Mucosa of descending colon (tissue), 3 donors: Measurements from ENCODE around the gene DNAH17. TPM values are rescaled to one million over a fixed set of nuclear protein-coding genes. Genes with fewer than 3 reads are reported as not detected.

Source experiments
- ATAC-seq: fragments of 200-7000 bp; cut with Tn5 transposase; one replicate; pipeline ENCODE4 v1.9.1; 2020; ENCODE audit warnings: mild to moderate bottlenecking, moderate library complexity
- DNase-seq, 3 donors: peaks; one replicate each; pipeline ENCODE4 v3.0.0-alpha.2; 2020
- H3K36me3 ChIP-seq: fragments of 200-600 bp; one replicate; pipeline ENCODE4 v1.8.0; 2021; ENCODE audit warnings: low read depth, mild to moderate bottlenecking
- H3K4me1 ChIP-seq: fragments of 200-600 bp; one replicate; pipeline ENCODE4 v1.8.0; 2021; ENCODE audit warnings: low read depth, mild to moderate bottlenecking
- H3K4me3 ChIP-seq: fragments of 200-600 bp; one replicate; pipeline ENCODE4 v1.8.0; 2021; ENCODE audit warnings: mild to moderate bottlenecking
- H3K9me3 ChIP-seq: fragments of 200-600 bp; one replicate; pipeline ENCODE4 v1.8.0; 2021; ENCODE audit warnings: mild to moderate bottlenecking
- CTCF ChIP-seq: fragments of 200-600 bp; IDR thresholded peaks from one replicate; pipeline ENCODE4 v1.8.0; 2022; ENCODE audit warnings: antibody characterized with exemption, mild to moderate bottlenecking
- intact Hi-C, 2 donors: fragments of 100-400 bp; cut with DNase I in 1 of 2; cut with micrococcal nuclease in 1 of 2; formaldehyde crosslinking; loops; one replicate each; pipeline versions ENCODE4 v1.11.0 to v1.11.1; 2022; cut with DNase I, micrococcal nuclease
- total RNA-seq, 3 donors: library from RNA; stranded (reverse); fragmentation: NEBNext Ultra II Directional in 2 of 3; extraction: Animal tissue kit (Norgen Biotek cat#: 25700) in 2 of 3; gene quantifications; one replicate each; pipeline versions ENCODE4 v1.2.1 to v1.2.4, GENCODE V29; 2021 to 2023
- donor health status: DM: no; HTN: no; CAD: no; lungs with moderate emphysema.
- donor health status: DM: no; HTN: no; CAD: no.
- donor health status: DM: no; HTN: yes; CAD: no.

Gene DNAH17
- total RNA-seq, 3 donors from 2014 or later = 0.06 to 0.17 TPM; not detected in 1

- no peak for DNase-seq
- no peaks in the 10 kb centered on the region for H3K9me3 ChIP-seq
- H3K4me1 ChIP-seq = no peaks in the 10 kb centered on the region
- no peaks in the 10 kb centered on the region for H3K36me3 ChIP-seq
- no peak overlapping the region for H3K4me3 ChIP-seq
- TF ChIP-seq CTCF = no peak
- no peak for ATAC-seq
- intact Hi-C loops = no loop called here
These were observed 98.4 kb downstream of the DNAH17 start for GRCh38 chr17:78478757-78479297.

GRCh38 chr17:78477913-78478756, 99.1 kb downstream of the DNAH17 start:
- no peak for TF ChIP-seq CTCF
- no peaks in the 10 kb centered on the region for H3K9me3 ChIP-seq
- ATAC-seq (no peak), DNase-seq (no peak)
- intact Hi-C loops = no loop called here
- no peak overlapping the region for H3K4me3 ChIP-seq
- no peaks in the 10 kb centered on the region for H3K4me1 ChIP-seq
- no peaks in the 10 kb centered on the region for H3K36me3 ChIP-seq

- H3K9me3 ChIP-seq = no peaks in the 10 kb centered on the region
- no peak overlapping the region for H3K4me3 ChIP-seq
- no peak for ATAC-seq
- H3K36me3 ChIP-seq = no peaks in the 10 kb centered on the region
- DNase-seq = no peak
- H3K4me1 ChIP-seq = no peaks in the 10 kb centered on the region
- intact Hi-C loops = no loop called here
- no peak for TF ChIP-seq CTCF
These were observed 100.2 kb downstream of the DNAH17 start for GRCh38 chr17:78476973-78477372.

- intact Hi-C loops = no loop called here
- ATAC-seq (no peak), DNase-seq (no peak)
- Histone ChIP-seq H3K36me3 (no peaks in the 10 kb centered on the region), H3K4me1 (no peaks in the 10 kb centered on the region), H3K9me3 (no peaks in the 10 kb centered on the region), H3K4me3 (no peak overlapping the region)
- no peak for TF ChIP-seq CTCF
These were observed 101.0 kb downstream of the DNAH17 start for GRCh38 chr17:78476149-78476548.

- H3K9me3 ChIP-seq = no peaks in the 10 kb centered on the region
- DNase-seq (no peak), ATAC-seq (no peak)
- no peaks in the 10 kb centered on the region for H3K4me1 ChIP-seq
- intact Hi-C loops = no loop called here
- no peak overlapping the region for H3K4me3 ChIP-seq
- no peaks in the 10 kb centered on the region for H3K36me3 ChIP-seq
- TF ChIP-seq CTCF = no peak
These were observed 102.0 kb downstream of the DNAH17 start for GRCh38 chr17:78475211-78475610.
